Caco-2 (cell line): ENCODE measurements around the gene KIF13A. TPM values are rescaled to one million over a fixed set of nuclear protein-coding genes. Genes with fewer than 3 reads are reported as not detected.

Experiments
- BruUV-seq: library from RNA; stranded (reverse); fragments of 400-500 nt; replicated peaks from 2 replicates; lab custom pipeline; 2021; lab: Mats Ljungman, UMichigan
- CTCF ChIA-PET: fragments of 300-600 bp; sonication (Branson Sonifier 250); formaldehyde crosslinking; loops from one replicate; lab custom pipeline; 2022; ENCODE audit warnings: antibody characterized with exemption; lab: Charles Lee
- POLR2A ChIA-PET: fragments of 300-600 bp; sonication (Branson Sonifier 250); formaldehyde crosslinking; loops from one replicate; lab custom pipeline; 2022; ENCODE audit warnings: antibody characterized with exemption; lab: Charles Lee
- DNase-seq, 2 experiments: peaks; one replicate each; pipeline versions ENCODE4 v3.0.0 to v3.0.0-alpha.2; 2020 to 2022
- H3K27me3 ChIP-seq: replicated peaks from 2 replicates; pipeline ENCODE4 v1.6.0; 2011; ENCODE audit warnings: low read length; ENCODE audit not compliant: control insufficient read depth, insufficient read depth
- H3K36me3 ChIP-seq: 2 replicates; pipeline ENCODE4 v1.5.1; 2011; ENCODE audit warnings: low read length; ENCODE audit not compliant: control insufficient read depth, insufficient read depth
- H3K4me1 ChIP-seq: fragments of 250-450 bp; sonication (Bioruptor Pico); 2 replicates; pipeline ENCODE4 v1.5.1; 2020; ENCODE audit warnings: mild to moderate bottlenecking
- H3K4me3 ChIP-seq: 2 replicates; pipeline ENCODE4 v1.5.1; 2011; ENCODE audit warnings: low read depth, mild to moderate bottlenecking, control low read depth, low read length
- H3K9me3 ChIP-seq: fragments of 250-450 bp; sonication (Bioruptor Pico); 2 replicates; pipeline ENCODE4 v1.5.1; 2020; ENCODE audit warnings: mild to moderate bottlenecking, moderate library complexity
- H3K27ac Mint-ChIP-seq: one replicate; pipeline ENCODE4 v1.8.0; 2022; ENCODE audit warnings: mixed read lengths; ENCODE audit not compliant: unreplicated experiment
- H3K27me3 Mint-ChIP-seq: one replicate; pipeline ENCODE4 v1.8.0; 2022; ENCODE audit warnings: mixed read lengths; ENCODE audit not compliant: insufficient read depth, unreplicated experiment
- H3K36me3 Mint-ChIP-seq: one replicate; pipeline ENCODE4 v1.8.0; 2022; ENCODE audit warnings: mild to moderate bottlenecking, mixed read lengths; ENCODE audit not compliant: insufficient read depth, unreplicated experiment
- H3K4me1 Mint-ChIP-seq: one replicate; pipeline ENCODE4 v1.8.0; 2022; ENCODE audit warnings: low read depth, mixed read lengths; ENCODE audit not compliant: unreplicated experiment
- H3K4me3 Mint-ChIP-seq: one replicate; pipeline ENCODE4 v1.8.0; 2022; ENCODE audit warnings: mild to moderate bottlenecking, moderate library complexity, mixed read lengths; ENCODE audit not compliant: unreplicated experiment
- H3K9me3 Mint-ChIP-seq: one replicate; pipeline ENCODE4 v1.8.0; 2022; ENCODE audit warnings: mixed read lengths; ENCODE audit not compliant: unreplicated experiment
- intact Hi-C: fragments of 100-400 bp; cut with micrococcal nuclease; formaldehyde crosslinking; loops from one replicate; pipeline ENCODE4 v1.10.0; 2022; ENCODE audit not compliant: unreplicated experiment
- total RNA-seq: library from RNA; stranded (reverse); gene quantifications from 2 replicates; pipeline ENCODE4 v1.2.3, GENCODE V29; 2022
- TF ChIP-seq, protein P1 (sequence below), 2 experiments: fragments of 200-600 bp in 1 of 2; IDR thresholded peaks; 1 replicate in 1 of 2; 2 replicates in 1 of 2; pipeline versions ENCODE4 v1.5.1 to v1.8.0; 2011 to 2022; ENCODE audit warnings: antibody characterized with exemption in 1 of 2, control low read depth in 1 of 2, inconsistent platforms in 1 of 2, low read depth in 1 of 2, low read length in 1 of 2, mild to moderate bottlenecking in 1 of 2, moderate library complexity in 1 of 2; ENCODE audit not compliant: insufficient read depth in 1 of 2, severe bottlenecking in 1 of 2, unreplicated experiment in 1 of 2

Gene KIF13A
- total RNA-seq, 1 experiment from 2014 or later: 13.8 TPM

DNA sequence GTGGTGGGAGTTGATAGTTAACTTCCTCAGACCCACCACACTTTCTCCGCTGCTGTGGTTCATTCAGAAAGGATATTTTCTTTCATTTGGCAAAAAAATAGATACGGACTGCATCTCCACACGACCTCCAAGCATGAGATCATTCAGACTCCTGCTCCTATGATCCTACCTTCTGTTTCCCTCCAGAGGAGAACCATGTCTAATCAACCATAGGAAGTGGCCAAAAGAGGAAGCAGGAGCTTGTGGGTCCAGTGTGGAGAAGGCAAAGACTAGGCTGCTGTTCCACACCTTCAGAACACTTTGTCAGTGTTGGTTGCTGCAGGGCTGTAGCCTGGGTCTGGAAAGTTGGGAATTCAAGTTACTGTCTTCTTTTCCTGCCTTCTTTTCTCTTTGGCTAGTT is 10.6 kb upstream of the KIF13A start:
- DNase-seq: no peak
- Histone ChIP-seq H3K36me3 (no peaks in the 10 kb centered on the region), H3K27me3 (no peaks in the 10 kb centered on the region), H3K4me3 (no peak overlapping the region), H3K9me3 (no peaks in the 10 kb centered on the region), H3K4me1 (no peaks in the 10 kb centered on the region)
- Mint-ChIP-seq H3K4me3 (no peak overlapping the region), H3K36me3 (no peaks in the 10 kb centered on the region), H3K4me1 (no peaks in the 10 kb centered on the region), H3K9me3 (no peaks in the 10 kb centered on the region), H3K27ac (no peak overlapping the region), H3K27me3 (peaks cover 3% of the 10 kb centered on the region)
- TF ChIP-seq, protein P1, sequence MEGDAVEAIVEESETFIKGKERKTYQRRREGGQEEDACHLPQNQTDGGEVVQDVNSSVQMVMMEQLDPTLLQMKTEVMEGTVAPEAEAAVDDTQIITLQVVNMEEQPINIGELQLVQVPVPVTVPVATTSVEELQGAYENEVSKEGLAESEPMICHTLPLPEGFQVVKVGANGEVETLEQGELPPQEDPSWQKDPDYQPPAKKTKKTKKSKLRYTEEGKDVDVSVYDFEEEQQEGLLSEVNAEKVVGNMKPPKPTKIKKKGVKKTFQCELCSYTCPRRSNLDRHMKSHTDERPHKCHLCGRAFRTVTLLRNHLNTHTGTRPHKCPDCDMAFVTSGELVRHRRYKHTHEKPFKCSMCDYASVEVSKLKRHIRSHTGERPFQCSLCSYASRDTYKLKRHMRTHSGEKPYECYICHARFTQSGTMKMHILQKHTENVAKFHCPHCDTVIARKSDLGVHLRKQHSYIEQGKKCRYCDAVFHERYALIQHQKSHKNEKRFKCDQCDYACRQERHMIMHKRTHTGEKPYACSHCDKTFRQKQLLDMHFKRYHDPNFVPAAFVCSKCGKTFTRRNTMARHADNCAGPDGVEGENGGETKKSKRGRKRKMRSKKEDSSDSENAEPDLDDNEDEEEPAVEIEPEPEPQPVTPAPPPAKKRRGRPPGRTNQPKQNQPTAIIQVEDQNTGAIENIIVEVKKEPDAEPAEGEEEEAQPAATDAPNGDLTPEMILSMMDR (IDR thresholded peaks at IDR 0.05; ENCODE audit: insufficient read depth in 1 of 2, low read depth in 1 of 2, low read length in 1 of 2, severe bottlenecking in 1 of 2, unreplicated experiment in 1 of 2): no peak
- intact Hi-C loops: no loop called here
- POLR2A ChIA-PET: no interaction called here
- no TSS peak for BruUV-seq
- CTCF ChIA-PET: no interaction called here

DNA sequence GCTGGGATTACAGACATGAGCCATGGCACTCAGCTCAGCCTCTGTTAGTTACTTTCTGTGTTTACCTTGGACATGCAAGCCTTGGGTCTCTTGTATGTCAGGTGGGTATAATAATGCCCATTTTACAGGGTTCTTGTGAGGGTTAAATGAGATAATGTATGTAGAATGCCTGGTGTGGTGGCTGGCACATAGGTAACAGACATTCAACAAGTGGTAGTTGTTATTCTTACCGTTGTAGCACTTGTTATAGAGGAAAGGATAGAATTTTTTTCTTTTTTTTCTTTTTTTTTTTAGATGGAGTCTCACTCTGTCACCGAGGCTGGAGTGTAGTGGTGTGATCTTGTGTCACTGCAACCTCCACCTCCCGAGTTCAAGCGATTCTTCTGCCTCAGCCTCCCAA is 8.0 kb upstream of the KIF13A start:
- no peak overlapping the region for H3K4me3 Mint-ChIP-seq

DNA sequence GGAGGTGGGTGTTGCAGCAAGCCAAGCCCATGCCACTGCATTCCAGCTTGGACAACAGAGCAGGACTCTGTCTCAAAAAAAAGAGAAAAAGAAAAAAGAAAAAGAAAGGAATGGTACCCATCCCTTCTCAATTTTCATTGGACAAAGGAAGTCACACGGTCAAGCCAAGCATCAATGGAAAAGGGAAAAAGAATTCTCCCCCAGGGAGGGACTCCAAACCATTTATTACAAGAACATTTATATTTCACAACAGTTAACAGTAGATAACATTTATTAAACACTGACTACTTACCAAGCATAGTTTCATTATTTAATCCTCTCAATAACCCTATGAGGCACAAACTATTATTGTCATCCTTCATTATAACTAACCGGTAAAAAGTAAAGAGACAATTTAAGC is 6.6 kb upstream of the KIF13A start:
- Histone ChIP-seq H3K4me3 (no peak overlapping the region), H3K36me3 (no peaks in the 10 kb centered on the region), H3K4me1 (no peaks in the 10 kb centered on the region), H3K27me3 (no peaks in the 10 kb centered on the region), H3K9me3 (no peaks in the 10 kb centered on the region)
- DNase-seq: no peak
- Mint-ChIP-seq H3K9me3 (no peaks in the 10 kb centered on the region), H3K27me3 (peaks cover 3% of the 10 kb centered on the region), H3K36me3 (no peaks in the 10 kb centered on the region), H3K4me1 (no peaks in the 10 kb centered on the region), H3K27ac (no peak overlapping the region), H3K4me3 (no peak overlapping the region)
- CTCF ChIA-PET: no interaction called here
- POLR2A ChIA-PET: no interaction called here
- no TSS peak for BruUV-seq
- intact Hi-C loops: no loop called here
- TF ChIP-seq, protein P1 (IDR thresholded peaks at IDR 0.05; ENCODE audit: insufficient read depth in 1 of 2, low read depth in 1 of 2, low read length in 1 of 2, severe bottlenecking in 1 of 2, unreplicated experiment in 1 of 2): no peak

More for the DNA sequence above, 8.0 kb upstream of the KIF13A start:
- DNase-seq: no peak
- no peaks in the 10 kb centered on the region for H3K36me3 ChIP-seq
- Mint-ChIP-seq H3K27me3 (peaks cover 3% of the 10 kb centered on the region), H3K4me1 (no peaks in the 10 kb centered on the region), H3K9me3 (no peaks in the 10 kb centered on the region), H3K36me3 (no peaks in the 10 kb centered on the region), H3K27ac (no peak overlapping the region)
- H3K4me1 ChIP-seq: no peaks in the 10 kb centered on the region
- no peaks in the 10 kb centered on the region for H3K27me3 ChIP-seq
- H3K4me3 ChIP-seq: no peak overlapping the region
- CTCF ChIA-PET: no interaction called here
- H3K9me3 ChIP-seq: no peaks in the 10 kb centered on the region
- TF ChIP-seq, protein P1 (IDR thresholded peaks at IDR 0.05; ENCODE audit: insufficient read depth in 1 of 2, low read depth in 1 of 2, low read length in 1 of 2, severe bottlenecking in 1 of 2, unreplicated experiment in 1 of 2): no peak
- POLR2A ChIA-PET: no interaction called here
- no TSS peak for BruUV-seq
- intact Hi-C loops: no loop called here
